GM12865 (cell line): Measurements from ENCODE around the gene LMF1.

Experiments
- DNase-seq: peaks from one replicate; pipeline ENCODE4 v3.0.0; 2010; ENCODE audit warnings: low read depth
- H3K4me3 ChIP-seq: 2 replicates; pipeline ENCODE4 v1.5.1; 2011; ENCODE audit warnings: mild to moderate bottlenecking, low read depth, low read length, control low read depth
- TF ChIP-seq, protein P1 (sequence below): IDR thresholded peaks from 2 replicates; pipeline ENCODE4 v1.5.1; 2011; ENCODE audit warnings: low read length, control low read depth, low read depth, inconsistent platforms; ENCODE audit not compliant: insufficient read depth; ENCODE audit errors: missing control alignments

Gene LMF1

DNA sequence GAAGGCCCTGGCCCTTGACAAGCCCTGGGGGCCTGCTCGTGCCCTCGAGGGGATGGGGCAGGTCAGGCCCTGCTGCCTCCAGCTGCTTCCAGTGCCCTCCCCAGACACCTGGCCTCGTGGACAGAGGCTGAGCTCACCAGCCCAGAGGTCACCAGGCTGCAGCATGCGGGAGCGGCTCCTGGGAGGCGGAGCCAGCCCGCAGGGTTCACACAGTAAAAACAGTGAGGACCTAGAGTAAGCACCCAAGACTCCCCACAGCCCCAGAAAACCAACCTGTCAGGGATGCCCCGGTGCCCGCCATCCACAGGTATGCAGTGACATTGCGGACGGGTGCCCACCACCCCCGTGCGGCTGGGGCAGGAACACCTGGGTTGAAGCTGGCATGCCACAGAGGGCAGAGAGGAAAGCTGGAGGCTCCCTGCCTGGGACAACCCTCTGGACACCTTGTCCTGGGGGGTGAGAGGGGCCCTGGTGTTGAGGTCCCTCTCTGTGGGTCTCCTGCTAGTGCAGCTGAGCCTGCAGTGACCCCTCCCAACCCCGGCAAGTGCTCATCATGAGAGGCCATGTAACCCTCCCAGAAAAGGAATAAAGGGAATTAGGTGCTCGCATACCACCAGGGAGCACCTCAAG is 62.1 kb downstream of the LMF1 start:
- no peak for DNase-seq
- TF ChIP-seq, protein P1, sequence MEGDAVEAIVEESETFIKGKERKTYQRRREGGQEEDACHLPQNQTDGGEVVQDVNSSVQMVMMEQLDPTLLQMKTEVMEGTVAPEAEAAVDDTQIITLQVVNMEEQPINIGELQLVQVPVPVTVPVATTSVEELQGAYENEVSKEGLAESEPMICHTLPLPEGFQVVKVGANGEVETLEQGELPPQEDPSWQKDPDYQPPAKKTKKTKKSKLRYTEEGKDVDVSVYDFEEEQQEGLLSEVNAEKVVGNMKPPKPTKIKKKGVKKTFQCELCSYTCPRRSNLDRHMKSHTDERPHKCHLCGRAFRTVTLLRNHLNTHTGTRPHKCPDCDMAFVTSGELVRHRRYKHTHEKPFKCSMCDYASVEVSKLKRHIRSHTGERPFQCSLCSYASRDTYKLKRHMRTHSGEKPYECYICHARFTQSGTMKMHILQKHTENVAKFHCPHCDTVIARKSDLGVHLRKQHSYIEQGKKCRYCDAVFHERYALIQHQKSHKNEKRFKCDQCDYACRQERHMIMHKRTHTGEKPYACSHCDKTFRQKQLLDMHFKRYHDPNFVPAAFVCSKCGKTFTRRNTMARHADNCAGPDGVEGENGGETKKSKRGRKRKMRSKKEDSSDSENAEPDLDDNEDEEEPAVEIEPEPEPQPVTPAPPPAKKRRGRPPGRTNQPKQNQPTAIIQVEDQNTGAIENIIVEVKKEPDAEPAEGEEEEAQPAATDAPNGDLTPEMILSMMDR, result no peak
- no peak overlapping the region for H3K4me3 ChIP-seq

DNA sequence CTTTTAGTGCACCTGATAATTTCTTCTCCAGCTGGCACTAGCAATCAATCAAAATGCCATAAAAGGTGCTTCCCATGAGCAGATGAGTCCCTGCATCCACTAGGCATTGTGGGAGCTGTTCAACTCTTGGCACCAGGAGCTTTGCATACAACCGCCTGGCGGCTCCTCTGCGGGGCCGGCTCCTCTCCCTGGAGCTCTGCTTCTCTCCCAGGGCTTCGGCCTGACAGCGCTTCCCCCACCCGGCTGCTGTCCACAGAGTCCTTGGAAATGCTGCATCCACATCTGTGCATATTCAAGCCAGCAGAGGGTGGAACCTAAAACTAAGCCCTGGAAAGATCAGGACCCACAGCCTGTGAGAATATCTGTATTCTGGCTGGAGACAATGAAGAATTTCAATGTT is 62.9 kb downstream of the LMF1 start:
- DNase-seq, result no peak
- TF ChIP-seq, protein P1, result no peak

DNA sequence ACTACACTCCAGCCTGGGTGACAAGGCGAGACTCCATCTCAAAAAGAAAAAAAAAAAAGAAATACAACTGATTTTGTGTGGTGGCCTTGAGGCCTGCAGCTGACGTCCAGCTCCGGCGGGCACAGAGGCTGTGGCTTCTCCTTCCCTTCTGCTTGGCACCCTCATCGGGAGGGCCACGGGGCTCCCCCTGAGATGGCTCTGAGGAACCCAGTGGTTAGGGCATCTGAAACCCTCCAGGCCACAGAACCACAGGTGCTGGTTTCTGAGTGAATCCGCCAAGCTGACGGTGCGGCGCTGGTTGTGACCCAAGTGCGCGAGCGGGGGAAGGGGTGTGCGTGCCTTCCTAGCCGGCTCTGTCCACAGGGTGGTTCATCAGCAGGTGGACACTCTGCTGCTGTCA is 63.4 kb downstream of the LMF1 start:
- no peak overlapping the region for H3K4me3 ChIP-seq
- TF ChIP-seq, protein P1, result no peak

More for the DNA sequence above, 62.9 kb downstream of the LMF1 start:
- H3K4me3 ChIP-seq, result no peak overlapping the region

DNA sequence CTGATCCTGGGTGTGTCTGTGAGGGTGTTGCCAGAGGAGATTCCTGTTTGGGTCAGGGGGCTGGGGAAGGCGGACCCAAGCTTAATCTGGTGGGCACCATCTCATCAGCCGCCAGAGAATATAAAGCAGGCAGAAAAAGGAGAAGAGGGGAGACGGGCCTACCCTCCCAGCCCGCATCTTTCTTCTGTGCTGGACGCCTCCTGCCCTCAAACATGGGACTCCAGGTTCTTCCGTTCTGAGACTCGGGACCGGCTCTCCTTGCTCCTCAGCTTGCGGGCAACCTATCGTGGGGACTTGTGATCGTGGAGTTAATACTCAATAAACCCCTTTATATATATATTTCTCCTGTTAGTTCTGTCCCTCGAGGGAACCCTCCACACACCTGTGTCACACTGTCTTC is 64.5 kb downstream of the LMF1 start:
- no peak overlapping the region for H3K4me3 ChIP-seq
- no peak for DNase-seq
- TF ChIP-seq, protein P1, result no peak

More for the DNA sequence above, 63.4 kb downstream of the LMF1 start:
- no peak for DNase-seq

DNA sequence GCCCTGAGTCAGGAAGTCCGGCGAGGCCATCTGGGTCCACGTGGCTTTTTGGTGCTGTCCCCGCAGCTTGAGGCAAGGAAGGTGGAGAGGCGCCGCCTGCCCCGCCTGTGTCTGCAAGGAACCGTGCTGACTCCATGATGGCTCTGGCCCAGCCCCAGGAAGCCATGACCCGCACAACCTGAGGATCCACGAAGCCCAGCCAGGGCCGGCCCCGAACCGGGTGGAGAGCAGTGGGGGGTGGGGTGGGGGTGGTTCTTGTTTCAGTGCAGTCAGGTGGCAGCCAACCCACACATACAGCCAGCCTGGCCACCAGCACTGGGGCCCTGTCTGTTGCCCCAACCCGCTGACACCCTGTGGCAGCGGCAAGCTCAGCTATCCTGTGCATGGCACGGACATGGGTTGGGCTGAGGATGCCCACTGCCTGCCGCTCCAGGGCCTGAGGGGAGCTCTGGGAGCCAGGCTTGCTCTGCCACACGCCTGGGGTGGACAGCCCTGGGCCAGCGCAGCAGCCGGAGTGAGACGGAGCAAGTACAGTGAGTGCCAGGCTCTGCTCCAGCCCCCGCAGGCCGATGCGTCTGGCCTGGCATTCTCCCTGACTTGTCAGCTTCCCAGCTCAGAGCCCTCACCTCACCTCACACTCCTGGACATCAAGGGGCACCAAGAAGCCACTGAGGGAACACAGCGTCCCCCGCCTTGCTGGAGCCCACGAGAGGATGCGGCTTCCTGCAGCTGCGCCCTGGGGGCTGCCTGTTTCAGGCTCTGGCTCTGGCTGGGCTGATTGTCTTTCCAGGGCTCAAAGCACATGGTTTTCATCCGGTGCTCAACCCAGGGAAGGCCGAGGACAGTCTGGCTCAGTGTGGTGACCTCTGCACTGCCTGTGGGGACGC is 68.8 kb downstream of the LMF1 start:
- H3K4me3 ChIP-seq, result no peak overlapping the region
- DNase-seq, result no peak
- TF ChIP-seq, protein P1, result no peak

DNA sequence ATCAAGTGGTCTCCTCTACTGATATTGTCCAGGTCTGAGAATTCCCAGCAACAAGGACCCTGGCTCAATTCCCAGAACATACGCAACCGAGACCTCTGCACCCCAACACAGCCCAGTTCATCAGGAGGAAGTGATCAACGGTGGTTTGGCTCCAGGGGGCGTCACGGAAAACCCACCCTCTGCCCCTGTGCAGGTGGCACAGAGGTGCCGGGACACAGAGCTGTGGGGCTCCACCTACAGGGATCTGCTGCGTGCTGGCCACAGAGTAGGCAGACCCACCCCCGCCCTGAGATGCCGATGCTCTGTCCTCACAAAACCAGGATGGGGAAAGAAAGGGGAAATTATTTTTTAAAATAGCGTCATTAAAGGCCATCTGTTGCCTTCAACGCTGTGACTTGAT is 69.6 kb downstream of the LMF1 start:
- TF ChIP-seq, protein P1, result no peak
- no peak overlapping the region for H3K4me3 ChIP-seq
- no peak for DNase-seq
